ENCODE data around the gene MS4A3. TPM values are rescaled to one million over a fixed set of nuclear protein-coding genes. Genes with fewer than 3 reads are reported as not detected.

The MS4A3 gene, protein sequence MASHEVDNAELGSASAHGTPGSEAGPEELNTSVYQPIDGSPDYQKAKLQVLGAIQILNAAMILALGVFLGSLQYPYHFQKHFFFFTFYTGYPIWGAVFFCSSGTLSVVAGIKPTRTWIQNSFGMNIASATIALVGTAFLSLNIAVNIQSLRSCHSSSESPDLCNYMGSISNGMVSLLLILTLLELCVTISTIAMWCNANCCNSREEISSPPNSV
- total RNA-seq, result not detected in 2 replicates

DNA sequence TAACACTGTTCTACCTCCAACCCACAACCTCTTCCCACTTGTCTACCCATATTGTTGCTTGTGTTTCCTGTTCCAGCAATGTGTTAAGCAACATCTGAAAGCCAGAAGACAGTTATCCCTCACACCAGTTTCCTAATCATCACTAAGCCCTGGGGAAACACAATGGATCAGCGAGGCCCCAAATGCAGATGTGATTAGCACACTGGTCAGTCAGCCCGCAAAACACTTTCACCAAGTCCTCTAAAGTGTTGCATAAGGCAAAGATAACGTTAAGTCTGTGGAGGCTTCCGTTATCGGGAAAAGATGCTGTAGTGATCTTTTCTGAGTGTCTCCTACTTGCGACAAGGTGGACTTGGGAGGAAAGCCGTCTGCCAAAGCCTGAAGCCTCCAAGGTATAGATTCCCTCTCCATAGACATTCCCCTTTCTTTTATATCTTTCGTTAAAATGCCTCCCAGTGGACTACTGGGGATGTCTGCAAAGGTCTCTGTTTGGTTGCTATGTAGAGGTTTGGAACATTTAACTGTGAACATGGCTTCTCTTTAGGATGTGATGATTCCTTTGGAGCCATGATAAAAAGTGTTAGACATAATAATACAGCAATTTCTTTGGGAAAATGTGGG is at the start of gene MS4A3:
Gene MS4A3 (plus strand): TSS at position 317 of the 621 bp plus-strand sequence. CDS start 4,496 bp downstream, outside the sequence.

DNA sequence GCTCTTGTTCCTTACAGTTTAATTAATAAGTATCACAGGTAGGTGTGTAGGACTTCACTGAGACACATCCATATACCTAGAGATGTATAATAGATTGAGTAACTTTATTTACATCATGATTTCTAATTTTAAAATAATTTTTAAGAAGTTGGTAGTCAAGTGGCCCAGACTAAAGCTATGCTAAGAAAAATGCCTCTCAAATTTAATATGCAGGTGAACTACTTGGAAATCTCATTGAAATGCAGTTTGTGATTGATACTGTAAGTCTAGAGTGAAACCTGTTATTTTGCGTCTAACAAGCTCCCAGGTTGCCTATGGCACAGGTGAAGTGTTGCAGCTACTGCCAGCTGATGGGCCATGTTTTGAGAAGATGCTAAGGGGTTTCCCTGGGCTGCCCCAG is 39.6 kb upstream of the MS4A3 start, which contains the start of gene OOSP4B:
Gene OOSP4B (plus strand): TSS at position 301 of the 400 bp plus-strand sequence.

GRCh38 chr11:60040109-60040508 is 16.4 kb upstream of the MS4A3 start, which contains the start of gene OOSP2:
OOSP2 (plus strand) TSS chr11:60040409; CDS start chr11:60040460, 51 bp downstream.

DNA sequence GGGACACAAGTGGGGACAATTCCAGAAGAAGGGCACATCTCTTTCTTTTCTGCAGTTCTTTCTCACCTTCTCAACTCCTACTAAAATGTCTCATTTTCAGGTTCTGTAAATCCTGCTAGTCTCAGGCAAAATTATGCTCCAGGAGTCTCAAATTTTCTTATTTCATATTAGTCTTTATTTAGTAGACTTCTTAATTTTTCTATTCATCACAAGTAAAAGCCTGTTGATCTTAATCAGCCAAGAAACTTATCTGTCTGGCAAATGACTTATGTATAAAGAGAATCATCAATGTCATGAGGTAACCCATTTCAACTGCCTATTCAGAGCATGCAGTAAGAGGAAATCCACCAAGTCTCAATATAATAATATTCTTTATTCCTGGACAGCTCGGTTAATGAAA is 31.9 kb downstream of the MS4A3 start, which contains the start of gene MS4A2:
Gene MS4A2 (plus strand): TSS at position 301 of the 400 bp plus-strand sequence. CDS start 102 bp downstream, outside the sequence.

Other genes with a start within 250 kb of the MS4A3 start
- gene MRPL16, start 245.9 kb upstream of the MS4A3 start, total RNA-seq, result 52.5 and 59.1 TPM in 2 replicates
- not detected in 2 replicates for gene CBLIF, start 211.2 kb upstream of the MS4A3 start, total RNA-seq
- not detected in 2 replicates for gene TCN1, start 190.2 kb upstream of the MS4A3 start, total RNA-seq
- not detected in 2 replicates for gene OOSP3, start 177.9 kb upstream of the MS4A3 start, total RNA-seq
- not detected in 2 replicates for gene OOSP1, start 118.2 kb upstream of the MS4A3 start, total RNA-seq
- gene OOSP4A, start 92.6 kb upstream of the MS4A3 start, total RNA-seq, result not detected in 2 replicates
- not detected in 2 replicates for gene OOSP4B, start 39.5 kb upstream of the MS4A3 start, total RNA-seq
- not detected in 2 replicates for gene OOSP2, start 16.3 kb upstream of the MS4A3 start, total RNA-seq
- not detected in 2 replicates for gene MS4A2, start 32.0 kb downstream of the MS4A3 start, total RNA-seq
- gene MS4A6A, start 126.4 kb downstream of the MS4A3 start, total RNA-seq, result not detected in 2 replicates
- gene MS4A4E, start 186.5 kb downstream of the MS4A3 start, total RNA-seq, result not detected in 2 replicates
- not detected in 2 replicates for gene MS4A4A, start 224.0 kb downstream of the MS4A3 start, total RNA-seq

All from mammary microvascular endothelial cell (primary cell).